Breast epithelium (tissue), 4 donors: ENCODE measurements around the gene DUSP22. TPM values are rescaled to one million over a fixed set of nuclear protein-coding genes. Genes with fewer than 3 reads are reported as not detected.

Experiments
- DNase-seq, 2 donors: peaks; one replicate each; pipeline ENCODE4 v3.0.0-alpha.2; 2019; ENCODE audit warnings: low spot score in 2 of 2
- H3K27ac ChIP-seq, 2 donors: fragments of 200-600 bp; sonication (generic) in 1 of 2; one replicate each; pipeline ENCODE4 v1.5.1; 2016 to 2019; ENCODE audit warnings: mild to moderate bottlenecking in 1 of 2
- H3K27me3 ChIP-seq, 2 donors: fragments of 200-600 bp; sonication (generic) in 1 of 2; one replicate each; pipeline versions ENCODE4 v1.5.1 to v1.6.0; 2017 to 2019; ENCODE audit warnings: control low read depth in 1 of 2, mild to moderate bottlenecking in 1 of 2
- H3K36me3 ChIP-seq: fragments of 200-600 bp; one replicate; pipeline ENCODE4 v1.5.1; 2019
- H3K4me1 ChIP-seq, 2 donors: fragments of 200-600 bp; sonication (generic); one replicate each; pipeline ENCODE4 v1.5.1; 2016 to 2019; ENCODE audit warnings: control low read depth in 1 of 2
- H3K4me3 ChIP-seq, 3 donors: fragments of 200-600 bp; sonication (generic); 1 replicate in 2 of 3; 2 replicates in 1 of 3; pipeline ENCODE4 v1.5.1; 2016 to 2019; ENCODE audit warnings: mild to moderate bottlenecking in 3 of 3, moderate library complexity in 2 of 3
- H3K9me3 ChIP-seq, 2 donors: fragments of 200-600 bp; sonication (generic) in 1 of 2; one replicate each; pipeline ENCODE4 v1.5.1; 2016 to 2019; ENCODE audit warnings: control low read depth in 1 of 2
- POLR2A ChIP-seq: fragments of 450-650 bp; IDR thresholded peaks from one replicate; pipeline ENCODE4 v1.6.1; 2016; ENCODE audit warnings: antibody characterized with exemption, mild to moderate bottlenecking, moderate library complexity
- POLR2AphosphoS5 ChIP-seq, 3 donors: sonication (generic); formaldehyde crosslinking; IDR thresholded peaks; one replicate each; pipeline ENCODE4 v1.6.1; 2017; ENCODE audit warnings: antibody characterized with exemption in 3 of 3
- intact Hi-C: fragments of 100-400 bp; cut with DNase I; formaldehyde crosslinking; loops from one replicate; pipeline ENCODE4 v1.15.1; 2023; ENCODE audit warnings: low total_unique reads
- total RNA-seq, 3 donors: library from RNA; depleted of rRNA; stranded (reverse); fragments of >200 nt; gene quantifications; one replicate each; pipeline ENCODE4 v1.1.0, GENCODE V29; 2016
- TF ChIP-seq, protein P1 (sequence below), 3 donors: fragments of 450-650 bp; IDR thresholded peaks; one replicate each; pipeline ENCODE4 v1.5.1; 2016 to 2017; ENCODE audit warnings: antibody characterized with exemption in 3 of 3, mild to moderate bottlenecking in 3 of 3, moderate library complexity in 3 of 3

Gene DUSP22
- total RNA-seq, 3 donors from 2014 or later = 55.6 to 81.9 (median 59.0) TPM

DNA sequence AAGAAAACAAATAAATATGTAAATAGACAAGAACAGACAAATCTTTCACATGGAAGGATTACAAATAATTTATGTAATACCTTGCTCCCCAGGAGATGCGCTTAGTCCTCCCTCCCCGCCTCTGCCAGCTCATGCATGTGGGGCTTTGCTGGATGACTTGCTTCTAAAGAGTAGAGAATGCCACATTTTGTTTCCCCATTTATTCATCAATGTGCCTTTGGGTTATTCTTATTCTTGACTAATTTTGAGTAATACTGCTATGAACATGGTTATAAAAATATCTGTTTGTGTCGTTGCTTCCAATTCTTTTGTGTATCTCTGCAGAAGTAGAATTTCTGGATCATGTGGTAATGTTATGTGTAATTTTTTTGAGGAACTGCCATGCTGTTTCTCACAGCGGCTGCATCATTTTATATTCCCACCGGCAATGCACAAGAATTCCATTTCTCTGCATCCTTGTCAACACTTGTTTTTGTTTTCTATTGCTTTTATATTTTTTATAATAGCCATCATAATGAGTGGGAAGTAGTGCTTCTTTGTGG is 23.8 kb upstream of the DUSP22 start:
- H3K4me3 ChIP-seq = no peak overlapping the region
- H3K27ac ChIP-seq = no peak overlapping the region
- no peaks in the 10 kb centered on the region for H3K27me3 ChIP-seq
- H3K9me3 ChIP-seq = no peaks in the 10 kb centered on the region
- no peak for DNase-seq
- TF ChIP-seq POLR2AphosphoS5 (IDR thresholded peaks at IDR 0.05) (no peak), POLR2A (no peak)
- TF ChIP-seq, protein P1, sequence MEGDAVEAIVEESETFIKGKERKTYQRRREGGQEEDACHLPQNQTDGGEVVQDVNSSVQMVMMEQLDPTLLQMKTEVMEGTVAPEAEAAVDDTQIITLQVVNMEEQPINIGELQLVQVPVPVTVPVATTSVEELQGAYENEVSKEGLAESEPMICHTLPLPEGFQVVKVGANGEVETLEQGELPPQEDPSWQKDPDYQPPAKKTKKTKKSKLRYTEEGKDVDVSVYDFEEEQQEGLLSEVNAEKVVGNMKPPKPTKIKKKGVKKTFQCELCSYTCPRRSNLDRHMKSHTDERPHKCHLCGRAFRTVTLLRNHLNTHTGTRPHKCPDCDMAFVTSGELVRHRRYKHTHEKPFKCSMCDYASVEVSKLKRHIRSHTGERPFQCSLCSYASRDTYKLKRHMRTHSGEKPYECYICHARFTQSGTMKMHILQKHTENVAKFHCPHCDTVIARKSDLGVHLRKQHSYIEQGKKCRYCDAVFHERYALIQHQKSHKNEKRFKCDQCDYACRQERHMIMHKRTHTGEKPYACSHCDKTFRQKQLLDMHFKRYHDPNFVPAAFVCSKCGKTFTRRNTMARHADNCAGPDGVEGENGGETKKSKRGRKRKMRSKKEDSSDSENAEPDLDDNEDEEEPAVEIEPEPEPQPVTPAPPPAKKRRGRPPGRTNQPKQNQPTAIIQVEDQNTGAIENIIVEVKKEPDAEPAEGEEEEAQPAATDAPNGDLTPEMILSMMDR (IDR thresholded peaks at IDR 0.05) = no peak
- H3K4me1 ChIP-seq = no peaks in the 10 kb centered on the region
- H3K36me3 ChIP-seq = no peaks in the 10 kb centered on the region
- intact Hi-C loops = no loop called here

DNA sequence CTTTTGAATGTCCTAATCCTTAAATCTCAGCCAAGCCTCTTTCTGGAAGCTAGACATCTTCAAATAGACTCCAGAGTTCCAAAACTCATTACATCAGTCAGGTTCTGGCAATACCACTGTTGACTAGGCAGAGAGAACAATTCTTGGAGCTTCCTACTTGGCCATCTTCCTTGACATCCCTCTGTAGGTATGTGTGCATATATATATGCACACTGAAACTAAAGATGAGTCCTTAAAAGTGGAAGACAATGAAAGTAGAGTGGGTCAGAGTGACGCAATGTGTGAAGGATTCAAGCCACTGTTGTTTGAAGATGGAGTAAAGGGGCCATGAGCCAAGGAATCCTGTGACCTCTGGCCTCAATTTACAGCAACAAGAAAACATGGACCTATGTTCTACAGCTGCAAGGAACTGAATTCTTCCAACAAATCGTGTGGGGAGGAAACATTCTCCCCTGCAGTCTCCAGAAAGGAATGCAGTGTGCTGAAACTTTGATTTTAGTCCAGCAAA is 18.7 kb upstream of the DUSP22 start:
- Histone ChIP-seq H3K4me3 (no peak overlapping the region), H3K27me3 (no peaks in the 10 kb centered on the region), H3K9me3 (no peaks in the 10 kb centered on the region), H3K4me1 (no peaks in the 10 kb centered on the region), H3K27ac (peak overlapping the region in 1 of 2 donors; percentile 14), H3K36me3 (no peaks in the 10 kb centered on the region)
- intact Hi-C loops = no loop called here
- TF ChIP-seq POLR2A (no peak), POLR2AphosphoS5 (IDR thresholded peaks at IDR 0.05) (no peak)
- TF ChIP-seq, protein P1 (IDR thresholded peaks at IDR 0.05) = no peak
- DNase-seq = no peak

DNA sequence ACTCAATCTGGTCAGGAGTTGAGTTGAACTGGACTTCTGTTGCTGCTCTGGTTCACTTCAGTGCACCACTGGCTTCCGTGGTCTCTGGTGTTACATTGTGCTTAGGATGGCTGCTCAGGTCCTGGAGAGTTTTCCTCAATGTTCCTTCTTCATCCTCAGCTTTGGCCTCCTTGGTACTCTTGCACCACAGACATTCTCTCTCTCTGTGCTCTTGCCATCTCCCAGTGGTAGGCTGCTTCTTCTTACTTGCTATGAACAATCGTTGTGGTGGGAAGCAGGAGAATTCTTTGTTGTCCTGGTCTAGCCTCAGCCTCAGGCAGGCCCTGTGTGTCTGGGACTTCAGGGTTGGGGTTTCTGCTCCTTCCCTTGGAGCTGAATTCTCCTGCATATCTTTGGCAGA is 14.5 kb upstream of the DUSP22 start:
- intact Hi-C loops = no loop called here
- TF ChIP-seq, protein P1 (IDR thresholded peaks at IDR 0.05) = no peak
- no peak for TF ChIP-seq POLR2AphosphoS5 (IDR thresholded peaks at IDR 0.05)
- no peak for TF ChIP-seq POLR2A
- no peaks in the 10 kb centered on the region for H3K36me3 ChIP-seq
- DNase-seq = no peak
- H3K9me3 ChIP-seq = no peaks in the 10 kb centered on the region
- no peak overlapping the region for H3K27ac ChIP-seq
- H3K4me3 ChIP-seq = no peak overlapping the region
- H3K27me3 ChIP-seq = peaks cover 0 to 3% of the 10 kb centered on the region in 2 donors
- no peaks in the 10 kb centered on the region for H3K4me1 ChIP-seq

DNA sequence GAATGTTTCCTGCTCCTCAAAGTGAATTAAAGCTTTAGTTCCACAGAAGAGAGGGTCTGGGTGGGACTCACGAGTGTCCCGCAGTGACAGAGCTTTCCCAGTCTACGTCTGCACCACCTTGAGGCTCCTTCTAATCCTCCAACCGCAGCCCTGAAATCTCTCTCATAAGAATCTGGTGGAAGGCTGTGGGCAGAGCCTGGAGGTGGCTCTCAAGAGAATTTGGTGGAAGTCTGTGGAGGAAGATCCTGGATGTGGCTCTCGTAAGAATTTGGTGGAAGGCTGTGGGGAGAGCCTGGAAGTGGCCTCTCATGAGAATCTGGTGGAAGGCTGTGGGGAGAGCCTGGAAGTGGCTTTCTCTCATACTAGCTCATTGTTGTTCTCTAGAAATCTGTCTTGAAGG is 13.8 kb upstream of the DUSP22 start:
- Histone ChIP-seq H3K27ac (no peak overlapping the region), H3K9me3 (no peaks in the 10 kb centered on the region), H3K27me3 (peaks cover 0 to 3% of the 10 kb centered on the region in 2 donors), H3K36me3 (no peaks in the 10 kb centered on the region), H3K4me1 (no peaks in the 10 kb centered on the region), H3K4me3 (no peak overlapping the region)
- TF ChIP-seq, protein P1 (IDR thresholded peaks at IDR 0.05) = no peak
- TF ChIP-seq POLR2AphosphoS5 (IDR thresholded peaks at IDR 0.05) (no peak), POLR2A (no peak)
- intact Hi-C loops = no loop called here
- no peak for DNase-seq

DNA sequence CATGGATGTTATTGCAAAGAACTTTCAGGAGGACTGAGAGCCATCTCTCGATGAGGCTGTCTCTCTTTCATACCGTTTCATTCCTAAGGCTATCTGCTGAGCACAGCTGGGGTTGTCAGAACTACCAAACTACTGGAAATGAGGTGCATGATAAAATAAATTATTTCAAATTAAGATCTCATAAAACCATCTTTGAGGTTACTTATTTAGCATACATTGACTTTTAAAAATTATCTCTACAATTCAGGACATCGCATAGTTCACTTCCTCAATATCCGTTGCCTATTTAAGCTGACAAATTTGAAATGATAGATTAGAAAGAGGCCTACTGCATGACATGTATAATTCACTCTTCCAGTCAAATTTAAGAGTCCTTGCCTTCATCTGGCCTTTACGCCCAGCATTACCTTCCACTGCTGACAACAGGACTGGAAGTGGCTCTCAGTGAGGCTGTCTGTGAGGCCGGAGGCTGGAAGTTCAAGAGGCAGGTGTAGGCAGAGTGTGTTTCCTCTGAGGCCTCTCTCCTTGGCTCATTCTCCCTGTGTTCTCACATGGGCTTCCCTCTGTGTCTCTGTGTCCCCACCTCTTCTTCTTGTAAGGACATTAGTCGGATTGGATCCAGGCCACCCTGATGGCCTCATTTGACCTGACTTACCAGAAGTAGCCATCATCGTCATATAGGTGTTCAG is 12.8 kb upstream of the DUSP22 start:
- Histone ChIP-seq H3K27me3 (peaks cover 0 to 3% of the 10 kb centered on the region in 2 donors), H3K27ac (no peak overlapping the region), H3K4me1 (no peaks in the 10 kb centered on the region), H3K4me3 (no peak overlapping the region), H3K9me3 (no peaks in the 10 kb centered on the region), H3K36me3 (no peaks in the 10 kb centered on the region)
- no peak for TF ChIP-seq POLR2AphosphoS5 (IDR thresholded peaks at IDR 0.05)
- TF ChIP-seq, protein P1 (IDR thresholded peaks at IDR 0.05) = no peak
- TF ChIP-seq POLR2A = no peak
- DNase-seq = no peak
- intact Hi-C loops = no loop called here
